K562 (cell line): ENCODE data around the gene ATXN3L. TPM values are rescaled to one million over a fixed set of nuclear protein-coding genes. Genes with fewer than 3 reads are reported as not detected.

Experiments
- ATAC-seq: fragments of 200-7000 bp; cut with Tn5 transposase; 3 replicates; pipeline ENCODE4 v1.9.1; 2020; ENCODE audit warnings: moderate library complexity
- BruUV-seq: library from RNA; stranded (reverse); fragments of 400-500 nt; replicated peaks from 2 replicates; lab custom pipeline; 2021; lab: Mats Ljungman, UMichigan
- CTCF ChIA-PET: fragments of 300-600 bp; formaldehyde crosslinking; extraction: SDS; loops from one replicate; lab custom pipeline; 2021; ENCODE audit warnings: low intra/inter-chr PET ratio; lab: Yijun Ruan, JAX
- POLR2A ChIA-PET: fragments of 300-600, 350-650 bp; sonication (Branson Sonifier 250); formaldehyde crosslinking; extraction: SDS; loops from one replicate; lab custom pipeline; 2021; ENCODE audit warnings: antibody characterized with exemption, inconsistent platforms; lab: Yijun Ruan, JAX
- DNase-seq, 4 experiments: peaks; one replicate each; pipeline versions ENCODE4 v3.0.0 to v3.0.0-alpha.2; 2011 to 2018; ENCODE audit warnings: low spot score in 3 of 4, mixed read lengths in 3 of 4; ENCODE audit errors: extremely low read depth in 1 of 4
- FAIRE-seq: peaks from 2 replicates; lab custom pipeline; 2011; peaks lifted over from hg19 to GRCh38; lab: Jason Lieb, UNC
- H2AFZ ChIP-seq: 2 replicates; pipeline ENCODE4 v1.6.0; 2011; ENCODE audit warnings: low read depth, low read length, control low read depth, inconsistent platforms
- H3K27ac ChIP-seq: fragments of 200-600 bp; 3 replicates; pipeline ENCODE4 v1.8.0; 2011; ENCODE audit warnings: low read depth, mild to moderate bottlenecking, control low read depth, inconsistent platforms, low read length, moderate library complexity, mixed read lengths; ENCODE audit errors: extremely low read depth
- H3K27me3 ChIP-seq, 2 experiments: fragments of 300-600 bp in 1 of 2; 2 replicates in 1 of 2; 3 replicates in 1 of 2; pipeline versions ENCODE4 v1.6.0 to v1.8.0; 2011; ENCODE audit warnings: inconsistent platforms in 2 of 2, low read length in 2 of 2, mild to moderate bottlenecking in 1 of 2, mixed read lengths in 1 of 2, moderate library complexity in 1 of 2; ENCODE audit not compliant: control insufficient read depth in 2 of 2, insufficient read depth in 2 of 2
- H3K36me3 ChIP-seq: fragments of 300-600 bp; 3 replicates; pipeline ENCODE4 v1.8.0; 2011; ENCODE audit warnings: mild to moderate bottlenecking, low read length, inconsistent platforms; ENCODE audit not compliant: control insufficient read depth, insufficient read depth
- H3K4me1 ChIP-seq, 2 experiments: fragments of 200-600 bp in 1 of 2; replicated peaks in 1 of 2; 2 replicates in 1 of 2; 3 replicates in 1 of 2; pipeline versions ENCODE4 v1.5.1 to v1.8.0; 2011; ENCODE audit warnings: inconsistent platforms in 2 of 2, low read length in 2 of 2, mild to moderate bottlenecking in 1 of 2, mixed read lengths in 1 of 2, moderate library complexity in 1 of 2; ENCODE audit not compliant: control insufficient read depth in 2 of 2, insufficient read depth in 2 of 2
- H3K4me2 ChIP-seq: 2 replicates; pipeline ENCODE4 v1.6.1; 2011; ENCODE audit warnings: low read length, control low read depth, inconsistent platforms, mixed read lengths; ENCODE audit not compliant: insufficient read depth
- H3K4me3 ChIP-seq: fragments of 200-600 bp; sonication (generic), shearing (Covaris generic); 2 replicates; pipeline ENCODE4 v1.5.1; 2016; ENCODE audit warnings: control low read depth, inconsistent platforms
- H3K79me2 ChIP-seq: fragments of 200-600 bp; 3 replicates; pipeline ENCODE4 v1.8.0; 2011; ENCODE audit warnings: low read length, inconsistent platforms; ENCODE audit not compliant: control insufficient read depth, insufficient read depth
- H3K9ac ChIP-seq, 2 experiments: 2 replicates each; pipeline versions ENCODE4 v1.6.0 to v1.6.1; 2011; ENCODE audit warnings: low read depth in 2 of 2, low read length in 2 of 2, control low read depth in 1 of 2, inconsistent platforms in 1 of 2, mild to moderate bottlenecking in 1 of 2, mixed read lengths in 1 of 2; ENCODE audit not compliant: insufficient read depth in 1 of 2
- H3K9me1 ChIP-seq: one replicate; pipeline ENCODE4 v1.6.0; 2011; ENCODE audit warnings: inconsistent platforms, mild to moderate bottlenecking, low read length, moderate library complexity; ENCODE audit not compliant: control insufficient read depth, insufficient read depth
- H3K9me3 ChIP-seq: replicated peaks from 2 replicates; pipeline ENCODE4 v1.5.1; 2011; ENCODE audit warnings: low read depth, low read length, inconsistent platforms; ENCODE audit not compliant: control insufficient read depth, insufficient read depth
- H4K20me1 ChIP-seq: replicated peaks from 2 replicates; pipeline ENCODE4 v1.6.1; 2011; ENCODE audit warnings: low read length, inconsistent platforms, mixed read lengths; ENCODE audit not compliant: control insufficient read depth, insufficient read depth
- C11orf30 ChIP-seq: fragments of 450-650 bp; IDR thresholded peaks from 2 replicates; pipeline ENCODE4 v1.6.1; 2016; ENCODE audit warnings: low read depth, mild to moderate bottlenecking
- GATAD2A ChIP-seq: fragments of 450-650 bp; IDR thresholded peaks from 2 replicates; pipeline ENCODE4 v1.6.1; 2017
- ZKSCAN3 ChIP-seq: fragments of 250-450 bp; sonication (Bioruptor Pico); IDR thresholded peaks from 2 replicates; pipeline ENCODE4 v1.4.0; 2020
- ZNF41 ChIP-seq: fragments of 250-450 bp; sonication (Bioruptor Pico); conservative IDR thresholded peaks from 2 replicates; pipeline ENCODE4 v1.4.0; 2020; ENCODE audit warnings: mild to moderate bottlenecking
- WGBS: fragments of 100-300 bp; shearing (Covaris generic); methylation state at CpG from one replicate; pipeline ENCODE4 v1.1.6; 2016; ENCODE audit warnings: low coverage, mixed read lengths; ENCODE audit not compliant: insufficient coverage; ENCODE audit errors: missing lambda C conversion rate; 5-methylcytosine and 5-hydroxymethylcytosine counted together
- in situ Hi-C: fragments of 300-500 bp; cut with MboI; formaldehyde crosslinking; loops from 4 replicates; pipeline ENCODE4 v1.15.0; 2018; ENCODE audit warnings: inconsistent platforms, mixed read lengths
- intact Hi-C: fragments of 100-400 bp; cut with micrococcal nuclease; formaldehyde crosslinking; loops from 2 replicates; pipeline ENCODE4 v1.14.2; 2022
- polyA plus RNA-seq, 8 experiments: library from polyadenylated mRNA; depleted of rRNA in 4 of 8; stranded (reverse) in 5 of 8; unstranded in 3 of 8; fragments of >200 nt; fragmentation: Nextera tagmentation in 2 of 8; fragmentation: Illumina TruSeq in 1 of 8; extraction: Ambion mirVana in 2 of 8; extraction: Trizol in 1 of 8; gene quantifications; 2 replicates each; pipeline versions ENCODE4 v1.2.1 to v1.2.3, GENCODE V29; 2011 to 2014; ENCODE audit warnings: inconsistent platforms in 1 of 8, missing spikeins in 1 of 8
- total RNA-seq, 7 experiments: library from RNA; depleted of rRNA in 6 of 7; stranded (reverse); fragments of >200 nt in 6 of 7; fragmentation: Illumina TruSeq in 2 of 7; extraction: Trizol in 2 of 7; gene quantifications; 2 replicates each; pipeline versions ENCODE4 v1.2.1 to v1.2.3, GENCODE V29; 2011 to 2021; ENCODE audit warnings: low replicate concordance in 1 of 7
- TF ChIP-seq, protein P1 (sequence below): fragments of 450-650 bp; formaldehyde crosslinking; IDR thresholded peaks from 2 replicates; pipeline ENCODE4 v1.4.0; 2022; ENCODE audit warnings: mild to moderate bottlenecking, moderate library complexity
- TF ChIP-seq, protein P2 (sequence below): sonication (generic); formaldehyde crosslinking; IDR thresholded peaks from 2 replicates; pipeline ENCODE4 v1.8.0; 2022; ENCODE audit warnings: missing genetic modification reagents, mild to moderate bottlenecking, borderline replicate concordance

The ATXN3L gene
- total and polyA plus RNA-seq, 9 of the 15 experiments (the other 6 are each of a cell fraction or from before 2014, with no cell fraction given): 0.04 to 0.31 TPM; not detected in 7

DNA sequence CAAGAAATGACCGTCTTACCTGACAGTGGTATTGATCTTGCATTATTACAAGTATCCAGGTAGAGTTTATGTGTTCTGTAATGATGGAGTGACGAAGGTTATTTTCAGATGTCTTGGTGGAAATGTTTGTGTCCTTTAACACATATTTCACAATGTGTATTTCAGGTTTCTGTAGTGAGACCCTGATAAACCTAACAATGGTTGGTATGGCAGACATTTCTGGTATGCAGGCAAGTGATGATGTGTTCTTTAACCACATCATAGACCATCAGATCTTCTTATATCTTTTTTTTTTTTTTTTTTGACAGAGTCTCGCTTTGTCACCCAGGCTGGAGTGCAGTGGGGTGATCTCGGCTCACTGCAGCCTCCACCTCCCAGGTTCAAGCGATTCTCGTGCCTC, 14.6 kb upstream of the ATXN3L start (continued):
- no peak for TF ChIP-seq C11orf30
- TF ChIP-seq, protein P1, sequence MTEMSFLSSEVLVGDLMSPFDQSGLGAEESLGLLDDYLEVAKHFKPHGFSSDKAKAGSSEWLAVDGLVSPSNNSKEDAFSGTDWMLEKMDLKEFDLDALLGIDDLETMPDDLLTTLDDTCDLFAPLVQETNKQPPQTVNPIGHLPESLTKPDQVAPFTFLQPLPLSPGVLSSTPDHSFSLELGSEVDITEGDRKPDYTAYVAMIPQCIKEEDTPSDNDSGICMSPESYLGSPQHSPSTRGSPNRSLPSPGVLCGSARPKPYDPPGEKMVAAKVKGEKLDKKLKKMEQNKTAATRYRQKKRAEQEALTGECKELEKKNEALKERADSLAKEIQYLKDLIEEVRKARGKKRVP (CRISPR knock-in tag): no peak
- TF ChIP-seq, protein P2, sequence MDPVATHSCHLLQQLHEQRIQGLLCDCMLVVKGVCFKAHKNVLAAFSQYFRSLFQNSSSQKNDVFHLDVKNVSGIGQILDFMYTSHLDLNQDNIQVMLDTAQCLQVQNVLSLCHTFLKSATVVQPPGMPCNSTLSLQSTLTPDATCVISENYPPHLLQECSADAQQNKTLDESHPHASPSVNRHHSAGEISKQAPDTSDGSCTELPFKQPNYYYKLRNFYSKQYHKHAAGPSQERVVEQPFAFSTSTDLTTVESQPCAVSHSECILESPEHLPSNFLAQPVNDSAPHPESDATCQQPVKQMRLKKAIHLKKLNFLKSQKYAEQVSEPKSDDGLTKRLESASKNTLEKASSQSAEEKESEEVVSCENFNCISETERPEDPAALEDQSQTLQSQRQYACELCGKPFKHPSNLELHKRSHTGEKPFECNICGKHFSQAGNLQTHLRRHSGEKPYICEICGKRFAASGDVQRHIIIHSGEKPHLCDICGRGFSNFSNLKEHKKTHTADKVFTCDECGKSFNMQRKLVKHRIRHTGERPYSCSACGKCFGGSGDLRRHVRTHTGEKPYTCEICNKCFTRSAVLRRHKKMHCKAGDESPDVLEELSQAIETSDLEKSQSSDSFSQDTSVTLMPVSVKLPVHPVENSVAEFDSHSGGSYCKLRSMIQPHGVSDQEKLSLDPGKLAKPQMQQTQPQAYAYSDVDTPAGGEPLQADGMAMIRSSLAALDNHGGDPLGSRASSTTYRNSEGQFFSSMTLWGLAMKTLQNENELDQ (CRISPR knock-in tag): no peak

DNA sequence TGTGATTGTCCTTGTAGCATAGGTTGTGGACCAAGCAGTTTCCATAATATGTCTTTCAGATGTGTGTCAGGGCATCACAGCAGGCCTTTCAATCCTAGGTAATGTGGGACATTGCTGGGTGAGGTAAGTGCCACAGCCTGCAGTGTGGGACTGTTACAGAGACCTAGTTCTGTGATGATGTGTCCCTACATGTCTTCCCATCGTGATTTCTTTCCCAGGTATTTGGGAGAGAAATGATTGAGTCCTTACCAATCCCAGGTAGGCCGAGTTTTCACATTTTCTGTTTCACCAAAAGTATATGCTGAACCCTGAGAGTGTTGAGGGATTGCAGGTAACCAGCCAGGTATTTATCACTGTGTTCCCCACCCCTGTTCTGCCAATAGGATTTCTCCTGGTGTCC, 10.6 kb upstream of the ATXN3L start:
- H3K4me1 ChIP-seq: no peaks in the 10 kb centered on the region
- no peaks in the 10 kb centered on the region for H3K27me3 ChIP-seq
- CTCF ChIA-PET: no interaction called here
- FAIRE-seq (no peak), ATAC-seq (no peak), DNase-seq (no peak)
- intact Hi-C loops (no loop called here), in situ Hi-C loops (no loop called here)
- H2AFZ ChIP-seq: no peak overlapping the region
- no peak for TF ChIP-seq ZNF41 (CRISPR knock-in tag)
- TF ChIP-seq ZKSCAN3 (CRISPR knock-in tag): no peak
- no peak for TF ChIP-seq GATAD2A
- no peaks in the 10 kb centered on the region for H3K9me3 ChIP-seq
- H3K27ac ChIP-seq: no peak overlapping the region
- H3K4me2 ChIP-seq: no peak overlapping the region
- no peaks in the 10 kb centered on the region for H4K20me1 ChIP-seq
- H3K36me3 ChIP-seq: peaks cover 87% of the 10 kb centered on the region
- no peaks in the 10 kb centered on the region for H3K79me2 ChIP-seq
- no peak overlapping the region for H3K9ac ChIP-seq
- POLR2A ChIA-PET: no interaction called here
- 32% methylated on average over 2 of the region's 2 CpGs for WGBS
- H3K9me1 ChIP-seq: no peaks in the 10 kb centered on the region
- no TSS peak for BruUV-seq
- H3K4me3 ChIP-seq: no peak overlapping the region
